Measurements from ENCODE around the gene BCDIN3D.

DNA sequence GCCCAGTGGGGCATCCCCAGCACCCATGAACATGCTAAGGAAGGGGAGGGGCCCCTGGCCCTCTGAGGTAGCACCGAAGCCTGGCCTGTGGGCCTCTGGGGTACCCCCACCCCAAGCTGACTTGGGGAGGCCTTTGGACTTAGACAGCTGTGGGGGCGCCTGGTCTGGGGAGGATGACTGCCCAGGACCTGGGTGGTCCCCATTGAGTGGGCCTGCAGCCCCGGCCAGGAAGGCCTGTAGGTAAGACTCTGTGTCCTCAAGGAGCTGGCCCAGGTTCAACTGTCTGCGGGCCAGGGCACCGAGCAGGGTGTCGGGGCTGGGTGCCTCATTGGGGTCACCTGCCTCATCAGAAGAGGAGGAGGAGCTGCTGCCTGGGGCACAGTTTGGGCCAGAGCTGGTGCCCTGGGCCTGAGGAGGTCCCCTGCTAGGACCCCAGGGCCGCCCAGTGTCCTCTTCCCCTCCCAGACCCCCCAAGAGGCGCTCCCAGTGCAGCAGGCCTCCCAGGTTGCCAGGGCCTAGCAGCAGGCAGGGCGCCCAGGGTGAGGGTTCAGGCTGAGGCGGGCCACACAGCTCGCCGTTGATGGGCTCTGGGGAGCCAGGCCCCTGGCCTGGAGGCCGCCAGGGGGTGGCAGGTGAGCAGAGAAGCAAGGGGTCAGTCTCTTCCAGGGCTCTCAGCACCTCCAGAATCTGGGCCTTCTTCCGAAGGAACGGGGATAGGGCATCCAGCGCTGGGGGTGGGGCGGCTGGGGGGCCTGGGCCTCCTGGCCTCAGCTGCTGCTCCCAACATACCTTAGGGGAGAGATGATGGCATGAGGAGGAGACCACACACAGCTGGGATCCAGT is 46.1 kb downstream of the BCDIN3D start:
- TF ChIP-seq, protein P1, sequence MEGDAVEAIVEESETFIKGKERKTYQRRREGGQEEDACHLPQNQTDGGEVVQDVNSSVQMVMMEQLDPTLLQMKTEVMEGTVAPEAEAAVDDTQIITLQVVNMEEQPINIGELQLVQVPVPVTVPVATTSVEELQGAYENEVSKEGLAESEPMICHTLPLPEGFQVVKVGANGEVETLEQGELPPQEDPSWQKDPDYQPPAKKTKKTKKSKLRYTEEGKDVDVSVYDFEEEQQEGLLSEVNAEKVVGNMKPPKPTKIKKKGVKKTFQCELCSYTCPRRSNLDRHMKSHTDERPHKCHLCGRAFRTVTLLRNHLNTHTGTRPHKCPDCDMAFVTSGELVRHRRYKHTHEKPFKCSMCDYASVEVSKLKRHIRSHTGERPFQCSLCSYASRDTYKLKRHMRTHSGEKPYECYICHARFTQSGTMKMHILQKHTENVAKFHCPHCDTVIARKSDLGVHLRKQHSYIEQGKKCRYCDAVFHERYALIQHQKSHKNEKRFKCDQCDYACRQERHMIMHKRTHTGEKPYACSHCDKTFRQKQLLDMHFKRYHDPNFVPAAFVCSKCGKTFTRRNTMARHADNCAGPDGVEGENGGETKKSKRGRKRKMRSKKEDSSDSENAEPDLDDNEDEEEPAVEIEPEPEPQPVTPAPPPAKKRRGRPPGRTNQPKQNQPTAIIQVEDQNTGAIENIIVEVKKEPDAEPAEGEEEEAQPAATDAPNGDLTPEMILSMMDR (IDR thresholded peaks at IDR 0.05), result no peak
- TF ChIP-seq POLR2A (IDR thresholded peaks at IDR 0.05), result no peak
- no peak for TF ChIP-seq POLR2AphosphoS5 (IDR thresholded peaks at IDR 0.05)

Measured in prostate gland (tissue), 2 donors.